ENCODE data around the gene CNTN4. TPM values are rescaled to one million over a fixed set of nuclear protein-coding genes. Genes with fewer than 3 reads are reported as not detected.

CNTN4 gene
- total RNA-seq, 1 donor from 2014 or later = 5.2 TPM

- no peaks in the 10 kb centered on the region for H3K36me3 Mint-ChIP-seq
- no peaks in the 10 kb centered on the region for H4K20me1 ChIP-seq (ENCODE audit: low read depth)
- H3K4me2 ChIP-seq = no peak overlapping the region
- H3K27ac ChIP-seq = no peak overlapping the region
- no peaks in the 10 kb centered on the region for H3F3A ChIP-seq (ENCODE audit: low read depth)
- no peak for DNase-seq (ENCODE audit: low spot score)
- H3K36me3 ChIP-seq = no peaks in the 10 kb centered on the region
- no peaks in the 10 kb centered on the region for H3K9me3 ChIP-seq (ENCODE audit: low read depth)
- peaks cover 4% of the 10 kb centered on the region for H3K27me3 Mint-ChIP-seq (ENCODE audit: insufficient read depth, low read depth)
- H3K9me3 Mint-ChIP-seq = peaks cover 4% of the 10 kb centered on the region
- H2AFZ ChIP-seq (replicated peaks) = no peak overlapping the region
- no peaks in the 10 kb centered on the region for H3K79me2 ChIP-seq (ENCODE audit: low read depth)
- no peak overlapping the region for H3K4me3 Mint-ChIP-seq
- H3K27ac Mint-ChIP-seq = no peak overlapping the region
- TF ChIP-seq EZH2 (IDR thresholded peaks at IDR 0.05) (no peak), EZH2phosphoT487 (IDR thresholded peaks at IDR 0.05) (no peak)
- TF ChIP-seq, protein P1, sequence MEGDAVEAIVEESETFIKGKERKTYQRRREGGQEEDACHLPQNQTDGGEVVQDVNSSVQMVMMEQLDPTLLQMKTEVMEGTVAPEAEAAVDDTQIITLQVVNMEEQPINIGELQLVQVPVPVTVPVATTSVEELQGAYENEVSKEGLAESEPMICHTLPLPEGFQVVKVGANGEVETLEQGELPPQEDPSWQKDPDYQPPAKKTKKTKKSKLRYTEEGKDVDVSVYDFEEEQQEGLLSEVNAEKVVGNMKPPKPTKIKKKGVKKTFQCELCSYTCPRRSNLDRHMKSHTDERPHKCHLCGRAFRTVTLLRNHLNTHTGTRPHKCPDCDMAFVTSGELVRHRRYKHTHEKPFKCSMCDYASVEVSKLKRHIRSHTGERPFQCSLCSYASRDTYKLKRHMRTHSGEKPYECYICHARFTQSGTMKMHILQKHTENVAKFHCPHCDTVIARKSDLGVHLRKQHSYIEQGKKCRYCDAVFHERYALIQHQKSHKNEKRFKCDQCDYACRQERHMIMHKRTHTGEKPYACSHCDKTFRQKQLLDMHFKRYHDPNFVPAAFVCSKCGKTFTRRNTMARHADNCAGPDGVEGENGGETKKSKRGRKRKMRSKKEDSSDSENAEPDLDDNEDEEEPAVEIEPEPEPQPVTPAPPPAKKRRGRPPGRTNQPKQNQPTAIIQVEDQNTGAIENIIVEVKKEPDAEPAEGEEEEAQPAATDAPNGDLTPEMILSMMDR (IDR thresholded peaks at IDR 0.05) = no peak
- H3K27me3 ChIP-seq = no peaks in the 10 kb centered on the region
- H3K4me3 ChIP-seq = no peak overlapping the region
- H3K9ac ChIP-seq = no peak overlapping the region
- H3K4me1 Mint-ChIP-seq = no peaks in the 10 kb centered on the region
- H3K4me1 ChIP-seq = no peaks in the 10 kb centered on the region
Measured at GRCh38 chr3:2849092-2849491, 750.4 kb downstream of the CNTN4 start.

GRCh38 chr3:2850701-2851100 is 752.0 kb downstream of the CNTN4 start:
- H3K27ac Mint-ChIP-seq = no peak overlapping the region
- no peak overlapping the region for H3K9ac ChIP-seq

GRCh38 chr3:2851361-2851760 is 752.7 kb downstream of the CNTN4 start:
- Mint-ChIP-seq H3K9me3 (peaks cover 4% of the 10 kb centered on the region), H3K4me3 (no peak overlapping the region), H3K36me3 (no peaks in the 10 kb centered on the region), H3K4me1 (peaks cover 5% of the 10 kb centered on the region), H3K27me3 (ENCODE audit: insufficient read depth, low read depth) (peaks cover 4% of the 10 kb centered on the region), H3K27ac (no peak overlapping the region)
- no peaks in the 10 kb centered on the region for H3K27me3 ChIP-seq
- H3K27ac ChIP-seq = no peak overlapping the region
- H2AFZ ChIP-seq (replicated peaks) = no peak overlapping the region
- no peak overlapping the region for H3K4me3 ChIP-seq
- no peaks in the 10 kb centered on the region for H3K9me3 ChIP-seq (ENCODE audit: low read depth)
- no peaks in the 10 kb centered on the region for H3K36me3 ChIP-seq
- H4K20me1 ChIP-seq (ENCODE audit: low read depth) = no peaks in the 10 kb centered on the region
- no peak overlapping the region for H3K4me2 ChIP-seq
- no peaks in the 10 kb centered on the region for H3K79me2 ChIP-seq (ENCODE audit: low read depth)
- no peak for DNase-seq (ENCODE audit: low spot score)
- H3K9ac ChIP-seq = no peak overlapping the region
- no peaks in the 10 kb centered on the region for H3F3A ChIP-seq (ENCODE audit: low read depth)
- H3K4me1 ChIP-seq = no peaks in the 10 kb centered on the region
- TF ChIP-seq EZH2phosphoT487 (IDR thresholded peaks at IDR 0.05) (no peak), EZH2 (IDR thresholded peaks at IDR 0.05) (no peak)
- TF ChIP-seq, protein P1 (IDR thresholded peaks at IDR 0.05) = no peak

More at GRCh38 chr3:2850701-2851100, 752.0 kb downstream of the CNTN4 start:
- no peak overlapping the region for H2AFZ ChIP-seq (replicated peaks)
- no peaks in the 10 kb centered on the region for H3K36me3 Mint-ChIP-seq
- no peak for DNase-seq (ENCODE audit: low spot score)
- H3K4me2 ChIP-seq = no peak overlapping the region
- TF ChIP-seq EZH2 (IDR thresholded peaks at IDR 0.05) (no peak), EZH2phosphoT487 (IDR thresholded peaks at IDR 0.05) (no peak)
- TF ChIP-seq, protein P1 (IDR thresholded peaks at IDR 0.05) = no peak
- no peaks in the 10 kb centered on the region for H3K4me1 Mint-ChIP-seq
- H4K20me1 ChIP-seq (ENCODE audit: low read depth) = no peaks in the 10 kb centered on the region
- no peaks in the 10 kb centered on the region for H3K4me1 ChIP-seq
- peaks cover 4% of the 10 kb centered on the region for H3K9me3 Mint-ChIP-seq
- no peak overlapping the region for H3K4me3 ChIP-seq
- no peaks in the 10 kb centered on the region for H3K79me2 ChIP-seq (ENCODE audit: low read depth)
- no peaks in the 10 kb centered on the region for H3K27me3 ChIP-seq
- no peaks in the 10 kb centered on the region for H3K36me3 ChIP-seq
- H3K9me3 ChIP-seq (ENCODE audit: low read depth) = no peaks in the 10 kb centered on the region
- H3K27ac ChIP-seq = no peak overlapping the region
- H3F3A ChIP-seq (ENCODE audit: low read depth) = no peaks in the 10 kb centered on the region
- peaks cover 4% of the 10 kb centered on the region for H3K27me3 Mint-ChIP-seq (ENCODE audit: insufficient read depth, low read depth)
- H3K4me3 Mint-ChIP-seq = no peak overlapping the region
